ENCODE results near the gene PPP1R9B.

The PPP1R9B gene

DNA sequence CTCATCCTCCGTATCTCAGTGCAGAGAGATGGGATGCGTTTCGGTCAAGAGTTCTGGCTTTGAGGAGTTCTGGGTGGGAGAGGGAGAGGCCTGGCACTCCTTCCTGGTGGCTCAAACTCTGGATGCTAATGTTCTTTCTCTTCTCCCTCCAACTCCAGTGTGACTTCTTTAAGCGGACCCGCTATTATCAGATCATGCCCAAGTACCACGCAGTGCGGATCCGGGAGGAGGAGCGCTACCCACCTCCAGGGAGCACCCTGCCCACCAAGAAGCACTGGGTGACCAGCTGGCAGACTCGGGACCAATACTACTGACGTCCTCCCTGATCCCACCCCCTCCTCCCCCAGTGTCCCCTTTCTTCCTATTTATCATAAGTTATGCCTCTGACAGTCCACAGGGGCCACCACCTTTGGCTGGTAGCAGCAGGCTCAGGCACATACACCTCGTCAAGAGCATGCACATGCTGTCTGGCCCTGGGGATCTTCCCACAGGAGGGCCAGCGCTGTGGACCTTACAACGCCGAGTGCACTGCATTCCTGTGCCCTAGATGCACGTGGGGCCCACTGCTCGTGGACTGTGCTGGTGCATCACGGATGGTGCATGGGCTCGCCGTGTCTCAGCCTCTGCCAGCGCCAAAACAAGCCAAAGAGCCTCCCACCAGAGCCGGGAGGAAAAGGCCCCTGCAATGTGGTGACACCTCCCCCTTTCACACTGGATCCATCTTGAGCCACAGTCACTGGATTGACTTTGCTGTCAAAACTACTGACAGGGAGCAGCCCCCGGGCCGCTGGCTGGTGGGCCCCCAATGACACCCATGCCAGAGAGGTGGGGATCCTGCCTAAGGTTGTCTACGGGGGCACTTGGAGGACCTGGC, 61.3 kb downstream of the PPP1R9B start:
- Histone ChIP-seq H3K4me3 (ENCODE audit: insufficient read depth, low read depth, low read length) (no peak overlapping the region), H3K36me3 (ENCODE audit: control insufficient read depth, insufficient read depth, low read length) (no peaks in the 10 kb centered on the region), H3K9me3 (ENCODE audit: control insufficient read depth, low read length) (no peaks in the 10 kb centered on the region), H3K27ac (ENCODE audit: insufficient read depth, low read depth, low read length, poor library complexity, severe bottlenecking) (no peak overlapping the region), H3K27me3 (ENCODE audit: control insufficient read depth, insufficient read depth, low read length, poor library complexity, severe bottlenecking) (no peaks in the 10 kb centered on the region), H3K4me1 (ENCODE audit: control insufficient read depth, insufficient read depth, low read length) (peaks cover 7% of the 10 kb centered on the region)
- 89% methylated on average over 25 of the region's 25 CpGs for WGBS, 2 experiments

DNA sequence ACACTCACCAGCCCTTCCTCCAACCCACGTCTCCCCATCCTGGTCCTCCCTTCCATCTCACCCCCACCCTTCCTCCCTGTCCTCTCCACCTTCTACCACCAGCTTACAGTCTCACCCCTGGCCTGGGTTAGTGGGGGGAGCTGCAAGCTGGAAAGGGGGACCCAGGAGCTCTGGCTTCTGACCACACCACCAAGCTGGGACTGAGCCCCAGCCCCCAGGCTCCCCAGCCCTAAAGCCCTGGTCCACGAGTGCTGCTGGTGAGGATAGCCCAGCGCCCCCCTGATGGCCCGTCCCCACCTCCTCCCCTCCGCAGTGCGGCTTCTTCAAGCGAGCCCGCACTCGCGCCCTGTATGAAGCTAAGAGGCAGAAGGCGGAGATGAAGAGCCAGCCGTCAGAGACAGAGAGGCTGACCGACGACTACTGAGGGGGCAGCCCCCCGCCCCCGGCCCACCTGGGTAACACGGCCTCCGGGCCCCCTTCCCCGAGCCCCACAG, 62.5 kb downstream of the PPP1R9B start:
- Histone ChIP-seq H3K27ac (ENCODE audit: insufficient read depth, low read depth, low read length, poor library complexity, severe bottlenecking) (no peak overlapping the region), H3K4me1 (ENCODE audit: control insufficient read depth, insufficient read depth, low read length) (peaks cover 7% of the 10 kb centered on the region), H3K9me3 (ENCODE audit: control insufficient read depth, low read length) (no peaks in the 10 kb centered on the region), H3K27me3 (ENCODE audit: control insufficient read depth, insufficient read depth, low read length, poor library complexity, severe bottlenecking) (no peaks in the 10 kb centered on the region), H3K4me3 (ENCODE audit: insufficient read depth, low read depth, low read length) (no peak overlapping the region), H3K36me3 (ENCODE audit: control insufficient read depth, insufficient read depth, low read length) (no peaks in the 10 kb centered on the region)
- WGBS, 2 experiments: 86 to 94% methylated on average over 19 of the region's 19 CpGs

DNA sequence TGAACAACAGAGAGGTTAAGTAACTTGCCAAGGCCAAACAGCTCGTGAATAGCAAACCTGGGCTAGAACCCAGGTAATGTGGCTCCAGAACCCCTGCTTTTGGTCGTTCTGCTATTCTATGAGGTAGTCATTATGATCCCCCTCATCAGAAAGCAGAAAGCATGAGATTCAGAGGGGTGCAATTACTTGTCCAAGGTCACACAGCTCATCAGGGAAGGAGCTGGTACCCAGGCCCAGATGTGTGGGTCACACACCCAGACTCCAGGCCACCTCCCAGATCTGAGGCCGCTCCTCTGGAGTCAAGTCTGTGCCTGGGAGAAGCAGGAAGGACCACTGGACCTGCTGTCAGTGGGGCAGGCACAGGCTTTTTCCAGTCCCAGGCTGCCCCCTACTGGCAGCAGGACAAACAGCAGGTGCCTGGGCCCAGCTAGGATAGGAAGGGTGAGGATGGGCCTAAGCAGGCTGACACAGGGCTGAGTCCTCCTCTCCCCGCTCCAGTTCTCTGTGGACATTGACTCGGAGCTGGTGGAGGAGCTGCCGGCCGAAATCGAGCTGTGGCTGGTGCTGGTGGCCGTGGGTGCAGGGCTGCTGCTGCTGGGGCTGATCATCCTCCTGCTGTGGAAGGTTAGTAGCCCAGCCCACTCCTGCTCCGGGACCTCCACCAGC, 63.1 kb downstream of the PPP1R9B start:
- H3K4me3 ChIP-seq (ENCODE audit: insufficient read depth, low read depth, low read length): no peak overlapping the region
- H3K4me1 ChIP-seq (ENCODE audit: control insufficient read depth, insufficient read depth, low read length): peaks cover 7% of the 10 kb centered on the region
- no peak overlapping the region for H3K27ac ChIP-seq (ENCODE audit: insufficient read depth, low read depth, low read length, poor library complexity, severe bottlenecking)
- H3K36me3 ChIP-seq (ENCODE audit: control insufficient read depth, insufficient read depth, low read length): no peaks in the 10 kb centered on the region
- no peaks in the 10 kb centered on the region for H3K9me3 ChIP-seq (ENCODE audit: control insufficient read depth, low read length)
- 53 to 55% methylated on average over 10 of the region's 10 CpGs for WGBS, 2 experiments
- H3K27me3 ChIP-seq (ENCODE audit: control insufficient read depth, insufficient read depth, low read length, poor library complexity, severe bottlenecking): no peaks in the 10 kb centered on the region

Measured in ectodermal cell (in vitro differentiated cells).